WERI-Rb-1 (cell line): ENCODE data around the gene KRTAP5-9.
"Not testable (repeated sequence)": the region's sequence is repeated elsewhere in the genome, so short reads cannot be mapped to it uniquely, and the experiment has no call there.

ENCODE experiments used
- DNase-seq: peaks from one replicate; pipeline ENCODE4 v3.0.0-alpha.2; 2020
- H3K27ac ChIP-seq: fragments of 250-450 bp; sonication (Bioruptor Pico); 2 replicates; pipeline ENCODE4 v1.5.1; 2020; ENCODE audit warnings: mild to moderate bottlenecking, moderate library complexity
- H3K27me3 ChIP-seq: fragments of 250-450 bp; sonication (Bioruptor Pico); 2 replicates; pipeline ENCODE4 v1.5.1; 2021; ENCODE audit warnings: mild to moderate bottlenecking, low read depth, moderate library complexity; ENCODE audit not compliant: insufficient read depth, severe bottlenecking
- H3K36me3 ChIP-seq: fragments of 250-450 bp; sonication (Bioruptor Pico); 2 replicates; pipeline ENCODE4 v1.5.1; 2020; ENCODE audit warnings: mild to moderate bottlenecking, moderate library complexity
- H3K4me3 ChIP-seq: 2 replicates; pipeline ENCODE4 v1.5.1; 2011; ENCODE audit warnings: low read depth, mild to moderate bottlenecking, control low read depth, low read length
- H3K9me3 ChIP-seq: fragments of 250-450 bp; sonication (Bioruptor Pico); 2 replicates; pipeline ENCODE4 v1.5.1; 2021; ENCODE audit warnings: mild to moderate bottlenecking, moderate library complexity; ENCODE audit not compliant: severe bottlenecking
- TF ChIP-seq, protein P1 (sequence below): IDR thresholded peaks from 2 replicates; pipeline ENCODE4 v1.5.1; 2011; ENCODE audit warnings: low read depth, mild to moderate bottlenecking, control low read depth, inconsistent platforms, low read length

KRTAP5-9 gene

DNA sequence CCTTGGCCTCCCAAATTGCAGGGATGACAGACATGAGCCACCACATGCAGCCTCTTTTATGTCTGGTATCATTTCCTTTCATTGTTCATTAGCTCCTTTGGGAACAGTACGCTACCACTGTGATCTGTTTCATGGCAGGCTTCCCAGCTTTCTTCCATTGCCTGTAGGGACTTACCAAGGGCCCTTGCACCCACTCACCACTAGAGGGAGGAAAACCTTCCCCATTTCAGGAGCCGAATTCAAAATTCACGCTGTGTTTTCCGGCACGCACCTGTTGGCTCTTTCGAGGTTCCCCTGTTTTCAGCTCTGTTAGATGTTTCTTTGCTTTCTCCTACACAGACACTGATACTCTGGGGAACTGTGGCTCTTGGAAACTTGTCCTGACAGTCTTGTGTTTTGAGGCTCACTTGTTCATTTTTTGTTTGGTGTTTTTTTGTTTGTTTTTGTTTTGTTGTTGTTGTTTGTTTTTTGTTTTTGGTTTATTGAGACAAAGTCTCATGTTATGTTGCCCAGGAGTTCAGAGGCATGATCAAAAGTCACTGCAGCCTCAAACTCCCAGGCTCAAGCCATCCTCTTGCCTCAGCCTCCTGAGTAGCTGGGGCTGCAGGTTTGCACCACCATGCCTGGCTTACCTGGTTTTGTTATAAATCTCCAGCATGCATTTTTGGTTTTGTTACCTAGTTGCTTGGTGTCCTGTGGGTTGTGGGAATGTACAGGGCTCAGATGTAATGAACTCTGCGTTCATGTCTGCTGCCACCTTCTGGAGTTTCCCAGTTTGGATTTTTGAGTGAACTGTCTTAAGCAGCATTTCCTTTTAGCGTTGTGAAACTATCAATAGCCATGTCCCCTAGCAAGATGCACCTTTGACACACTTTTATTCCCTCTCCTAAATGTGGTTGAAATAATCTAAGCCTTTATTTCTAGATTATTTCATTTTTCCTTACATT lies 32.1 kb downstream of the KRTAP5-9 start:
- no peaks in the 10 kb centered on the region for H3K36me3 ChIP-seq
- no peak overlapping the region for H3K27ac ChIP-seq
- DNase-seq = peak; percentile 71
- H3K9me3 ChIP-seq = no peaks in the 10 kb centered on the region
- TF ChIP-seq, protein P1, sequence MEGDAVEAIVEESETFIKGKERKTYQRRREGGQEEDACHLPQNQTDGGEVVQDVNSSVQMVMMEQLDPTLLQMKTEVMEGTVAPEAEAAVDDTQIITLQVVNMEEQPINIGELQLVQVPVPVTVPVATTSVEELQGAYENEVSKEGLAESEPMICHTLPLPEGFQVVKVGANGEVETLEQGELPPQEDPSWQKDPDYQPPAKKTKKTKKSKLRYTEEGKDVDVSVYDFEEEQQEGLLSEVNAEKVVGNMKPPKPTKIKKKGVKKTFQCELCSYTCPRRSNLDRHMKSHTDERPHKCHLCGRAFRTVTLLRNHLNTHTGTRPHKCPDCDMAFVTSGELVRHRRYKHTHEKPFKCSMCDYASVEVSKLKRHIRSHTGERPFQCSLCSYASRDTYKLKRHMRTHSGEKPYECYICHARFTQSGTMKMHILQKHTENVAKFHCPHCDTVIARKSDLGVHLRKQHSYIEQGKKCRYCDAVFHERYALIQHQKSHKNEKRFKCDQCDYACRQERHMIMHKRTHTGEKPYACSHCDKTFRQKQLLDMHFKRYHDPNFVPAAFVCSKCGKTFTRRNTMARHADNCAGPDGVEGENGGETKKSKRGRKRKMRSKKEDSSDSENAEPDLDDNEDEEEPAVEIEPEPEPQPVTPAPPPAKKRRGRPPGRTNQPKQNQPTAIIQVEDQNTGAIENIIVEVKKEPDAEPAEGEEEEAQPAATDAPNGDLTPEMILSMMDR = peak; percentile 84
- no peaks in the 10 kb centered on the region for H3K27me3 ChIP-seq
- H3K4me3 ChIP-seq = no peak overlapping the region; the same call in 1 of the 2 replicates

DNA sequence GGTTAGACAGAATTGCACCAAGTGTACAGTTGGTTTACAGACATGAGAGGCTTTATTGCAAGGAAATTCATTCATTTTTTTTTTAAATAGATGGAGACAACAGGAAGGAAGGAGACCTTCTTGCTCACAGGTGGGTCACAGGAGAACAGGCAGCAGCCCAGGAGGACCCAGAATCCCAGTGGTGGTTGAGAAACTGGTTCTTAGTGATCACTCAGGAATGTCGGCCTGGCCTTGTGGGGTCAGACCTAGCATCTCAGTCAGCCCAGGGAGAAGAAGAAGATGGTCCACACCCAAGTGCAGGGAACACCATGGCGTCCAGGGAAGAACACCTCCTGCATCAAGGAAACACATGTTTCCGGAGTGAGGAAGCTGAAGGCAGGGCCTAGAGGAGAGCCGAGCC lies 33.6 kb downstream of the KRTAP5-9 start:
- TF ChIP-seq, protein P1 = no peak
- no peak overlapping the region for H3K27ac ChIP-seq
- H3K36me3 ChIP-seq = no peaks in the 10 kb centered on the region
- no peaks in the 10 kb centered on the region for H3K27me3 ChIP-seq
- H3K9me3 ChIP-seq = no peaks in the 10 kb centered on the region
- DNase-seq = no peak
- no peak overlapping the region for H3K4me3 ChIP-seq

GRCh38 chr11:71582309-71582895 lies 34.2 kb downstream of the KRTAP5-9 start, which contains the start of gene KRTAP5-11:
KRTAP5-11 (minus strand) TSS chr11:71582875; CDS start chr11:71582837, 38 bp downstream.
- no peak for DNase-seq
- Histone ChIP-seq H3K4me3 (no peak within 1 kb of the TSS), H3K27ac (no peak within 1 kb of the TSS), H3K27me3 (no peaks in the 10 kb centered on the region), H3K9me3 (no peaks in the 10 kb centered on the region), H3K36me3 (no peaks in the 10 kb centered on the region)
- TF ChIP-seq, protein P1 = no peak

DNA sequence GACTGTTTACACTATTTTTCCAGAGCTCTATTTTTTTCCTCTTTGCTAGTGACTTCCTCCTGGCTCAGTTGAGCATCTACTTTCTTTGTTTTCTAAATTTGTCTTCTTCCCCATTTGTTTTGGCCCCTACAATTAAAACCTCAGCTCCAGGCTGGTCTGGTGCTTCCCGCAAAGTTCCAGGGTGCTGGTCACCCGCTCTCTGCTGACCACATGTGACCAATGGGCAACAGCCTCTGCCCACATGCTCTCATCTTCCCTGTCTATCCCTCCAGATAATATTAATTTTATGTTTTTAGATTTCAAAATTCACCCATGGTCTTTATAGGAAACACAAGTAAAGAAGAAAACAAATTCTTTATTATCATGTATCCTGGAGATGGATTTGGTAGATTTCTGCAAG lies 34.7 kb downstream of the KRTAP5-9 start:
- not testable (repeated sequence) for H3K4me3 ChIP-seq, H3K9me3 ChIP-seq, H3K36me3 ChIP-seq, H3K27ac ChIP-seq, DNase-seq, H3K27me3 ChIP-seq

DNA sequence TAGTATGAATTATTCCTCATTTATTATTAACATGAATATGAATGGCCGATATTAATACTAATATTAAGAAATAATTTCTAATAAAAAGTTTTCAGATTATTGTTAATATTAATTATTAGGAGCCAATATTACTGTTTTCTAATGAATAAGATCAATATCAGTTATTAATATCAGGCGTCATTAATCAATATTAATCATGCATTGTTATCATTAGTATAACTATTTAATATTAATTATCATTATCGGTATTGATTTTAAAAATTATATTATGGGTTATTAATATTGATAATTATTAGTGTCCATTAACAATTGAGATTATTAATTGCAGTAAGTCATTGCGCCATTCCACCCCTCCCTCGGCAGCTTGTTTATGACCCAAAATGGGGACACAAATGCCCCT lies 37.5 kb downstream of the KRTAP5-9 start:
- H3K27me3 ChIP-seq, H3K36me3 ChIP-seq, H3K27ac ChIP-seq, H3K4me3 ChIP-seq, DNase-seq, H3K9me3 ChIP-seq: not testable (repeated sequence)

DNA sequence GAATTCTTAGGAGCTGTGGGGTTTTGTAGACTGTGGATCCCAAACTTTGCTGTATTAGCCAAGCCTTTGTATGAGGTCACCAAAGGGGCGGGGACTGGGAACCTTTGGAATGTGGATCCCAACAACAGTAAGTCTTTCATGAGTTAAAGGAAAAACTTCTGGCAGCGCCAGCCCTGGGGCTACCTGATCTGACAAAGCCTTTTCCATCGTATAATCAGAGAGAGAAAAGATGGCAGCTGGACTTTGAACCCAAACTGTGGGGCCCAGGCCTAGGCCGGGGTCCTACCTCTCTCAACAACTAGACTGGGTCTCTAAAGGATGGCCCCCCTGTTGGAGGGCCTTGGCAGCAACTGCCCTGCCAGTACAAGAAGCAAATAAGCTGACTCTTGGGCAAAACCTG lies 40.1 kb downstream of the KRTAP5-9 start:
- H3K4me3 ChIP-seq, H3K9me3 ChIP-seq, H3K27me3 ChIP-seq, H3K27ac ChIP-seq, DNase-seq, H3K36me3 ChIP-seq: not testable (repeated sequence)

- DNase-seq, H3K36me3 ChIP-seq, H3K9me3 ChIP-seq, H3K27me3 ChIP-seq, H3K4me3 ChIP-seq, H3K27ac ChIP-seq: not testable (repeated sequence)
These were observed 40.8 kb downstream of the KRTAP5-9 start for GRCh38 chr11:71588822-71589545.

DNA sequence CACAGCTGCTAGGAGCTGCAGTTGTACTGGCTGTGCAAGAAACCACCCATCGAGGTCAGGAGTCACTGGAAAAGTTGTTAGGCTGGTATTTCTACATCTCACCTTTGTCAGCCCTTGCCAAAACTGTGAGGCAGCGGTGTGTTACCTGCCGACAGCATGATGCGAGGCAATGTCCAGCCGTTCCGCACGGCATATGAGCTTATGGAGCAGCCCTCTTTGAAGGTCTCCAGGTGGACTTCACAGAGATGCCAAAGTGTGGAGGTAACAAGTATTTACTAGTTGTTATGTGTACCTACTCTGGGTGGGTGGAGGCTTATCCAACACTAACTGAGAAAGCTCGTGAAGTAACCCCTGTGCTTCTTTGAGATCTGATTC lies 41.3 kb downstream of the KRTAP5-9 start:
- H3K27ac ChIP-seq, H3K27me3 ChIP-seq, H3K9me3 ChIP-seq, H3K4me3 ChIP-seq, H3K36me3 ChIP-seq, DNase-seq: not testable (repeated sequence)
